MCF 10A (cell line): Measurements from ENCODE around the gene GRIK2. TPM values are rescaled to one million over a fixed set of nuclear protein-coding genes. Genes with fewer than 3 reads are reported as not detected.

Experiments used
- BruUV-seq: library from RNA; stranded (reverse); fragments of 400-500 nt; replicated peaks from 2 replicates; lab custom pipeline; 2021; lab: Mats Ljungman, UMichigan
- CTCF ChIA-PET: fragments of 300-600 bp; sonication (Branson Sonifier 250); formaldehyde crosslinking; extraction: SDS; loops from one replicate; lab custom pipeline; 2021; ENCODE audit warnings: antibody characterized with exemption, inconsistent platforms; lab: Yijun Ruan, JAX
- POLR2A ChIA-PET: fragments of 300-600, 350-650 bp; sonication (Branson Sonifier 250); formaldehyde crosslinking; extraction: SDS; loops from one replicate; lab custom pipeline; 2020; ENCODE audit warnings: antibody characterized with exemption, inconsistent platforms; lab: Yijun Ruan, JAX
- DNase-seq: peaks from one replicate; pipeline ENCODE4 v3.0.0-alpha.2; 2018; ENCODE audit not compliant: unreplicated experiment
- H3K27ac Mint-ChIP-seq: one replicate; pipeline ENCODE4 v1.8.0; 2022; ENCODE audit warnings: mild to moderate bottlenecking, low read depth, mixed read lengths; ENCODE audit not compliant: unreplicated experiment
- H3K27me3 Mint-ChIP-seq: one replicate; pipeline ENCODE4 v1.8.0; 2022; ENCODE audit warnings: mixed read lengths; ENCODE audit not compliant: insufficient read depth, unreplicated experiment
- H3K36me3 Mint-ChIP-seq: one replicate; pipeline ENCODE4 v1.8.0; 2022; ENCODE audit warnings: mild to moderate bottlenecking, moderate library complexity, mixed read lengths; ENCODE audit not compliant: insufficient read depth, unreplicated experiment
- H3K4me1 Mint-ChIP-seq: one replicate; pipeline ENCODE4 v1.8.0; 2022; ENCODE audit warnings: mixed read lengths; ENCODE audit not compliant: insufficient read depth, unreplicated experiment
- H3K4me3 Mint-ChIP-seq: one replicate; pipeline ENCODE4 v1.8.0; 2022; ENCODE audit warnings: mild to moderate bottlenecking, moderate library complexity, mixed read lengths; ENCODE audit not compliant: unreplicated experiment
- H3K9me3 Mint-ChIP-seq: one replicate; pipeline ENCODE4 v1.8.0; 2022; ENCODE audit warnings: mixed read lengths; ENCODE audit not compliant: unreplicated experiment
- intact Hi-C: fragments of 100-400 bp; cut with micrococcal nuclease; formaldehyde crosslinking; loops from 2 replicates; pipeline ENCODE4 v1.14.1; 2022
- total RNA-seq: library from RNA; stranded (reverse); gene quantifications from 2 replicates; pipeline ENCODE4 v1.2.3, GENCODE V29; 2022
- TF ChIP-seq, protein P1 (sequence below): fragments of 200-600 bp; IDR thresholded peaks from one replicate; pipeline ENCODE4 v1.8.0; 2022; ENCODE audit warnings: antibody characterized with exemption, mild to moderate bottlenecking; ENCODE audit not compliant: unreplicated experiment

The GRIK2 gene
- total RNA-seq, 1 experiment from 2014 or later = 0.89 TPM

DNA sequence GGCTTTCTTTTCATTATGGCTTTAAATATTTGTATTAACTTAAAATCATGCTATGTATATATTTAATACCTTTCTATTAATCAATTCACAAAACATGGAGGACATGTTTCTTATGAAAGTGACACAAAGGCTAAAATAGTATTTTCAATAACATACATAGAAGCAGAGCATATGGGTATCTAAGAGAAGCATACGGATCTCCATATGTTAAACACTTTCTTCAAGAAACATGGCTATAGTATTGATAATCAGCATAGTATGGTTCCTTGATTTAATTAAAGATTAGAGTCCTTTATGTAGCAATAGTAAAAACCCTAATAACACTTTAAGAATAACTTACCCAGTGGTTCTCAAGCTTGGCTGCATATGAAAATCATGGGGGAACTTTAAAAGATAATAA, 58.5 kb downstream of the GRIK2 start:
- DNase-seq = no peak
- intact Hi-C loops = no loop called here
- H3K27ac Mint-ChIP-seq = no peak overlapping the region
- POLR2A ChIA-PET = no interaction called here
- no peak overlapping the region for H3K4me3 Mint-ChIP-seq
- H3K27me3 Mint-ChIP-seq = no peaks in the 10 kb centered on the region
- no peaks in the 10 kb centered on the region for H3K4me1 Mint-ChIP-seq
- CTCF ChIA-PET = no interaction called here
- H3K9me3 Mint-ChIP-seq = no peaks in the 10 kb centered on the region
- peaks cover 6% of the 10 kb centered on the region for H3K36me3 Mint-ChIP-seq
- no TSS peak for BruUV-seq
- TF ChIP-seq, protein P1, sequence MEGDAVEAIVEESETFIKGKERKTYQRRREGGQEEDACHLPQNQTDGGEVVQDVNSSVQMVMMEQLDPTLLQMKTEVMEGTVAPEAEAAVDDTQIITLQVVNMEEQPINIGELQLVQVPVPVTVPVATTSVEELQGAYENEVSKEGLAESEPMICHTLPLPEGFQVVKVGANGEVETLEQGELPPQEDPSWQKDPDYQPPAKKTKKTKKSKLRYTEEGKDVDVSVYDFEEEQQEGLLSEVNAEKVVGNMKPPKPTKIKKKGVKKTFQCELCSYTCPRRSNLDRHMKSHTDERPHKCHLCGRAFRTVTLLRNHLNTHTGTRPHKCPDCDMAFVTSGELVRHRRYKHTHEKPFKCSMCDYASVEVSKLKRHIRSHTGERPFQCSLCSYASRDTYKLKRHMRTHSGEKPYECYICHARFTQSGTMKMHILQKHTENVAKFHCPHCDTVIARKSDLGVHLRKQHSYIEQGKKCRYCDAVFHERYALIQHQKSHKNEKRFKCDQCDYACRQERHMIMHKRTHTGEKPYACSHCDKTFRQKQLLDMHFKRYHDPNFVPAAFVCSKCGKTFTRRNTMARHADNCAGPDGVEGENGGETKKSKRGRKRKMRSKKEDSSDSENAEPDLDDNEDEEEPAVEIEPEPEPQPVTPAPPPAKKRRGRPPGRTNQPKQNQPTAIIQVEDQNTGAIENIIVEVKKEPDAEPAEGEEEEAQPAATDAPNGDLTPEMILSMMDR = no peak

DNA sequence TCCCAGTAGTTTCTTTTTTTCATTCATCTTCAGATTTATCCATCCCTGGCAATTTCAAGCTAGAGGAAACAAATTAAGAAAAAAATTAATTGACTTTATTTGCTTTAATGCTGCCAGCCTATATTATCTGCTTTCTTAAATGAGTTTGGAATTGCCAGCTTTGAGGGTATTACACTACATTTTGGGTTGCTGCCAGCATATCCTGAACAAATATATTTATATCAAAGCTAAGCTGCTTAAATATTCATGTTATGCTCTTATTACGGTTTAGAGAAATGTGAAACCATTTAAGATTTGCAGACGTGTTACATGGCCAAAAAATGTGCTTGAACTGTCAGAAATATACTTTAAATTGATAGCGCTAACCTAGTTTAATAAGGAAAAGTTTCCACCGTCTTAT, 59.7 kb downstream of the GRIK2 start:
- Mint-ChIP-seq H3K9me3 (no peaks in the 10 kb centered on the region), H3K27me3 (no peaks in the 10 kb centered on the region), H3K36me3 (peaks cover 6% of the 10 kb centered on the region), H3K27ac (no peak overlapping the region), H3K4me1 (no peaks in the 10 kb centered on the region), H3K4me3 (no peak overlapping the region)
- intact Hi-C loops = no loop called here
- no peak for DNase-seq
- CTCF ChIA-PET = interaction anchor here (0.7 kb wide), 1 partner anchor 213 kb away, joined by 4 read pairs; no protein-coding TSS in a partner anchor
- POLR2A ChIA-PET = no interaction called here
- BruUV-seq = no TSS peak
- TF ChIP-seq, protein P1 = no peak

DNA sequence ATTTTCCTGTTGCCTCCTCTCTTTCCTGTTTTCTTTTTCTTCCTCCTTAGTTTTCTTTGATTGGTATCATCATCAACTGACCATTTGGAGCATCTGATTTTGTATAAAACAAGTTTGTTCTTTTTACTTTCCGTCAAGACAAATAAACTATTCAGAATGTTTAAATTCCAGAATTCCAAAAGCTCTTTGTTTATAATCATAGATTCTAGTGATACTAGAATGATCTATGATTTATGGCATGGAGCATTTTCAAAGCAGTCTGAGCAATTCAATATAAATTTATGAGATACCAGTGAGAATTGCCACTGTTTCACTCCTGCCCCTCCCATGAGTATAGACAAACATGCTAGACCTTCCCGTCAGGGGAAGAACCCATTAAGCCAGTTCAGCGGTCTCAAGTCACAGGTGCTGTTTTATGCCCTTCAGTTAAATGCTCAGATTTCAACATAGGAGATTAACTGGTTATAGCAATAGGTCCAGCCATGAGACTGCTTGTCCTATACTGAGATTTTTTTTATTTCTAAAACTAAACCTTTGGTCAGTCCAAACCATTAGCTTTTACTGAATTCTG, 60.7 kb downstream of the GRIK2 start:
- no peak overlapping the region for H3K4me3 Mint-ChIP-seq
- no TSS peak for BruUV-seq
- no peaks in the 10 kb centered on the region for H3K9me3 Mint-ChIP-seq
- no peaks in the 10 kb centered on the region for H3K4me1 Mint-ChIP-seq
- POLR2A ChIA-PET = no interaction called here
- H3K36me3 Mint-ChIP-seq = peaks cover 6% of the 10 kb centered on the region
- intact Hi-C loops = no loop called here
- DNase-seq = no peak
- CTCF ChIA-PET = interaction anchor here (0.7 kb wide), 1 partner anchor 212 kb away, joined by 4 read pairs; no protein-coding TSS in a partner anchor
- TF ChIP-seq, protein P1 = no peak
- H3K27me3 Mint-ChIP-seq = no peaks in the 10 kb centered on the region
- H3K27ac Mint-ChIP-seq = no peak overlapping the region

DNA sequence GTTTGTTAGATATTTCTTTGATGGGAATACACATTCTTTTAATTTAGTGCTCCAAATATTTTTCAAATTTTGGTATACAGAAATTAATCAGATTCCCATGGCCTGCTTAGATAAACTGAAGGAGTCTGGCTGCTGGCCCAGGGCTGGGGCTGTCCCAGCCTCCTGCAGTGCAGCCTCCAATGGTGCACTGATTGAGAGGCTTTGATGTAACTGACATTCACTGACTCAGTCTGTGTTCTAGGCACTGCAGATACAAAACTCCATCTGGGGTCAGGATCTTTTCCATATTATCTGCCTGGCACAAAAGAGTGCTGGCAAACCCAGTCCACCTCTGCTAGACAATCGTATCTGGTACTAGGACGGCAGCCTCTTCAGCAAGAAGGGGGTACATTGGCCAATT, 64.8 kb downstream of the GRIK2 start:
- TF ChIP-seq, protein P1 = no peak
- peak; percentile 3 for DNase-seq
- Mint-ChIP-seq H3K36me3 (no peaks in the 10 kb centered on the region), H3K4me3 (no peak overlapping the region), H3K27ac (no peak overlapping the region), H3K9me3 (no peaks in the 10 kb centered on the region), H3K4me1 (no peaks in the 10 kb centered on the region), H3K27me3 (no peaks in the 10 kb centered on the region)
- BruUV-seq = no TSS peak
- intact Hi-C loops = no loop called here
- ChIA-PET CTCF (no interaction called here), POLR2A (no interaction called here)
